ENCODE results near the gene FHIT. TPM values are rescaled to one million over a fixed set of nuclear protein-coding genes. Genes with fewer than 3 reads are reported as not detected.

Gene FHIT
- total RNA-seq, 2 experiments from 2014 or later: 86.0 to 90.6 TPM

DNA sequence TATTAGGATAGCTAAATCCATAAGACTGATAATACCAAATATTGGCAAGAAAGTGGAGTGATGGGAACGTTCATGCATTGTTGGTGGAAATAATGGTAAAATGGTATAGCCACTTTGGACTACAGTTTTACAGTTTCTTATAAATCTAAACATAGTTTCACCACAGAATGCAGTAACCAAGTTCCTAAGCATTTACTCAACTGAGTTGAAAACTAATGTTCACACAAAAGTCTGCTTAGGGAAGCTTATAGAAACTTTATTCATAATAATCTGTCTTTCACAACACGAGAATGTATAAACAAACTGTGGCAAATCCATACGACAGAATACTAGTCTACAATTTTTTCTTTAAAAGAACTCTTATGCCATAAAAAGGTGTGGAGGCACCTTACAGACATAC is 969.3 kb downstream of the FHIT start:
- ChIA-PET POLR2A (no interaction called here), CTCF (no interaction called here)
- H3K36me3 Mint-ChIP-seq (ENCODE audit: low read depth): no peaks in the 10 kb centered on the region
- no peaks in the 10 kb centered on the region for H3K27me3 ChIP-seq (ENCODE audit: control insufficient read depth in 1 of 2, insufficient read depth in 2 of 2, low read length in 2 of 2)
- H3K27me3 Mint-ChIP-seq: no peaks in the 10 kb centered on the region
- no peaks in the 10 kb centered on the region for H3K4me1 ChIP-seq (ENCODE audit: insufficient read depth, low read length)
- no peak for DNase-seq
- no peaks in the 10 kb centered on the region for H3K4me1 Mint-ChIP-seq (ENCODE audit: low read depth)
- H3K4me3 Mint-ChIP-seq: no peak overlapping the region
- ATAC-seq (ENCODE audit: poor library complexity): no peak
- no peaks in the 10 kb centered on the region for H3K9me3 Mint-ChIP-seq
- no peak overlapping the region for H3K27ac ChIP-seq (ENCODE audit: low read depth in 1 of 2, low read length in 2 of 2)
- no peak overlapping the region for H3K27ac Mint-ChIP-seq
- intact Hi-C loops (cut with DNase I, micrococcal nuclease): no loop called here
- no peak for TF ChIP-seq CTCF (IDR thresholded peaks at IDR 0.05)
- no peaks in the 10 kb centered on the region for H3K9me3 ChIP-seq (ENCODE audit: control insufficient read depth in 1 of 2, insufficient read depth in 1 of 2, low read length in 2 of 2)
- no peaks in the 10 kb centered on the region for H3K36me3 ChIP-seq (ENCODE audit: insufficient read depth, low read length)
- no peak overlapping the region for H3K4me3 ChIP-seq (ENCODE audit: low read length)

DNA sequence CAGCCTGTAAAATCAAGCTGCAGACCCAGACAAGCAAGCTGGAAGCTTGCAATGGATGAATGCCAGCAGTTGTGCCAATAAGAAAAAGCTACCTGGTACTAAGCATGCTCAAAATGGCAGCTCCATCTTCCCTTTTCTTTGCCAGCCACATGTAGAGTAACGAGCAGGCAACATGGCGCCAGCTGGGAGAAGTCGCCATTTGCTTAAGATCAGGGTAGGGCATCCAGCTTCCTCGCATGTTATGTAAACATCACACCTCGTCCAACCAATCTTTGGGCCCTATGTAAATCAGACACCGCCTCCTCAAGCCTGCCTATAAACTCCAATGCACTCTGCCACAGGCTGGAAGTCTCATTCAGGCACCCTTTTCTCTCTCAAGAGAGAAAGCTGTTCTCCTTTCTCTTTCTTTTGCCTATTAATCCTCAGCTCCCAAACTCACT is 973.9 kb downstream of the FHIT start:
- DNase-seq (no peak), ATAC-seq (ENCODE audit: poor library complexity) (no peak)
- Histone ChIP-seq H3K27ac (ENCODE audit: low read depth in 1 of 2, low read length in 2 of 2) (no peak overlapping the region), H3K4me1 (ENCODE audit: insufficient read depth, low read length) (no peaks in the 10 kb centered on the region), H3K36me3 (ENCODE audit: insufficient read depth, low read length) (no peaks in the 10 kb centered on the region), H3K9me3 (ENCODE audit: control insufficient read depth in 1 of 2, insufficient read depth in 1 of 2, low read length in 2 of 2) (no peaks in the 10 kb centered on the region), H3K4me3 (ENCODE audit: low read length) (no peak overlapping the region), H3K27me3 (ENCODE audit: control insufficient read depth in 1 of 2, insufficient read depth in 2 of 2, low read length in 2 of 2) (no peaks in the 10 kb centered on the region)
- Mint-ChIP-seq H3K27ac (no peak overlapping the region), H3K27me3 (no peaks in the 10 kb centered on the region), H3K4me1 (ENCODE audit: low read depth) (no peaks in the 10 kb centered on the region), H3K36me3 (ENCODE audit: low read depth) (no peaks in the 10 kb centered on the region), H3K9me3 (peaks cover 4% of the 10 kb centered on the region), H3K4me3 (no peak overlapping the region)
- no peak for TF ChIP-seq CTCF (IDR thresholded peaks at IDR 0.05)
- POLR2A ChIA-PET: interaction anchor here (0.6 kb wide), 1 partner anchor 13 kb away, joined by 3 read pairs; no protein-coding TSS in a partner anchor
- CTCF ChIA-PET: interaction anchor here (0.5 kb wide), 1 partner anchor 215 kb away, joined by 3 read pairs; no protein-coding TSS in a partner anchor
- intact Hi-C loops (cut with DNase I, micrococcal nuclease): no loop called here

GRCh38 chr3:60276615-60277014 is 974.6 kb downstream of the FHIT start:
- Histone ChIP-seq H3K27ac (ENCODE audit: low read depth in 1 of 2, low read length in 2 of 2) (no peak overlapping the region), H3K4me3 (ENCODE audit: low read length) (no peak overlapping the region), H3K27me3 (ENCODE audit: control insufficient read depth in 1 of 2, insufficient read depth in 2 of 2, low read length in 2 of 2) (no peaks in the 10 kb centered on the region), H3K9me3 (ENCODE audit: control insufficient read depth in 1 of 2, insufficient read depth in 1 of 2, low read length in 2 of 2) (no peaks in the 10 kb centered on the region), H3K36me3 (ENCODE audit: insufficient read depth, low read length) (no peaks in the 10 kb centered on the region), H3K4me1 (ENCODE audit: insufficient read depth, low read length) (no peaks in the 10 kb centered on the region)
- CTCF ChIA-PET: no interaction called here
- Mint-ChIP-seq H3K36me3 (ENCODE audit: low read depth) (no peaks in the 10 kb centered on the region), H3K27ac (no peak overlapping the region), H3K9me3 (peaks cover 4% of the 10 kb centered on the region), H3K27me3 (no peaks in the 10 kb centered on the region), H3K4me3 (no peak overlapping the region), H3K4me1 (ENCODE audit: low read depth) (no peaks in the 10 kb centered on the region)
- DNase-seq (no peak), ATAC-seq (ENCODE audit: poor library complexity) (no peak)
- intact Hi-C loops (cut with DNase I, micrococcal nuclease): no loop called here
- no peak for TF ChIP-seq CTCF (IDR thresholded peaks at IDR 0.05)
- POLR2A ChIA-PET: no interaction called here

Data from CD4-positive, alpha-beta T cell (primary cell).